ENCODE data around the gene CCDC12.
A peak's percentile ranks its signal among the peaks of the same experiment; 100 is the strongest.
"Not testable (repeated sequence)": the region's sequence is repeated elsewhere in the genome, so short reads cannot be mapped to it uniquely, and the experiment has no call there.

Gene CCDC12

DNA sequence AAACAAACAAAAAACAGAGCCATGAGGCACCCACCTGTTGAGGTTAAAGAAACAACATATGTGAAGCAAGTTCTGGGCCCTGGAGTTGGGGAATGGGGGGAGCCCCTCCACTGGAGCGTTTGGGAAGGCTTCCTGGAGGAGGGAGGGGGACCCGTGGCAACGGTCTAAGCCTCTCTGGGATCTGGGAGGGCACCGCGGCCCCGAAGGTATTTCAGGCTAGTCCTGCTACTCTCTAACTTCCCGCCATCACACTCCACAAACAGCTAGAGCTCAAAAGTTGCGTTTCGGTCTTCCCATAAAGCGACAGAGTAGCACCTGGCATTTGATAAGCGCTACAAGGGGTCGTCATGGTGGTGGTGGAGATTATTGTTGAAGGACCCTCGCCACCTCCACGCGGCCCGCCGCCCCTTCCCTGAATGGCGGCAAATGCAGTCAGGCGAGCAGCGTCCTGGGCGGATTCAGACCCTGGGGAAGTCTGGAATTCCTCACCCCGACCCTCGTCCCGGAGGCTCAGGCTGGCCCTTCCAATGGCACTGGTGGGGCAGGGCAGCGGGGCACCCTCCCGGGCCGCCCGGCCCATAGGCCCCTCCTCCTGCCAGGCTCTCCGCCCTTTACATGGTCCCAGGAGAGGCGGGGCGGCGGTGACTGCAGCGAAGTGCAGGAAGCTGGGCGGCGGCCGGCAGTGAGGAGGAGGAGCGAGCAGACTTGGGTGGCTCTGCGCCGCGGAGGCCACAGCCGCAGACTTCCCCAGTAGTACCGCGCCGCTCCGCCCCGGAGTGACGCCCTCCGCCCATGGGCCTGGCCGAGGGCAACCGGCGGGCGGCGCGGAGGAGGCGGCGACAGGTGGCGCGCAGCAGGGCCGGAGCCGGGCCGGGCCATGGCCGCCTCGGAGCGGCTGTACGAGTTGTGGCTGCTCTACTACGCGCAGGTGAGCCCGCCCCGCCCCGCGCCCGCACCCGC lies 2.7 kb upstream of the CCDC12 start, which contains the start of gene NBEAL2:
TSS of gene NBEAL2 (plus strand) at position 682 of the 960 bp plus-strand sequence. CDS start at position 878, 196 bp downstream.
- DNase-seq: peak; percentile 88

DNA sequence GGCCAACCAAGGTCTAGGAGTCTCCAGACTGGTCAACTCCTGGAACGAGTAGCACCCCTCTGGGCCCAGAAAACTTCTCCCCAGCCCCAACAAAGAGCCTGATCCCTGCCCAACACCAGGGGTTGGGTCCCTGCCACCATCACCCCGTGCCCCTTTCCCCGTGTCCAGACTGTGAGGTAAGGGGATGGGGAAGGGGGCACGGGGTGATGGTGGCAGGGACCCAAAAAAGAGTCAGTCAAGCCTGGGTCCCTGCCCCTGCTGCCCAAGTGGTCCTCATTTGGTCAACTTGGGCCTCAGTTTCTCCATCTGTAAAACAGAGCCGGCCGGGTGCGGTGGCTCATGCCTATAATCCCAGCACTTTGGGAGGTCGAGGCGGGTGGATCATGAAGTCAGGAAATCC lies 1.8 kb upstream of the CCDC12 start:
- no peak for DNase-seq

DNA sequence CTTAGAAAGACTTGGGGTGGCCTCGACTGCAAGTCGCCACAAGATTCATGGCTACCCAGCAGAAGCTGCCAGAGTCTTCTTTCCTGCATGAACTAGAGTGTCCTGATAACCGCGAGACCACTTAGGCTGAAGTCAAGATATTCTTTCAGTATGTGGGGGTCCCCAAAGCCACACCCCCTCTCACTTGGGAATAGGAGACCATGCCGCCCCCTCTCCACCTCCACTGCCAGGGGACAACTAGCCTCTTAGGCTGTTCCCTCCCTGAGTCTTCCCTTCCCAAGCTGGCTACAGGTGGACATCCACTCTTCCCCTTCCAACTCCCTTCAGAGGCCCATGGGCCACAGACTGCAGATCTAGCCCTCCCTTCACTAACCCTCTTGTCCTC lies 1.3 kb upstream of the CCDC12 start:
- DNase-seq: no peak

DNA sequence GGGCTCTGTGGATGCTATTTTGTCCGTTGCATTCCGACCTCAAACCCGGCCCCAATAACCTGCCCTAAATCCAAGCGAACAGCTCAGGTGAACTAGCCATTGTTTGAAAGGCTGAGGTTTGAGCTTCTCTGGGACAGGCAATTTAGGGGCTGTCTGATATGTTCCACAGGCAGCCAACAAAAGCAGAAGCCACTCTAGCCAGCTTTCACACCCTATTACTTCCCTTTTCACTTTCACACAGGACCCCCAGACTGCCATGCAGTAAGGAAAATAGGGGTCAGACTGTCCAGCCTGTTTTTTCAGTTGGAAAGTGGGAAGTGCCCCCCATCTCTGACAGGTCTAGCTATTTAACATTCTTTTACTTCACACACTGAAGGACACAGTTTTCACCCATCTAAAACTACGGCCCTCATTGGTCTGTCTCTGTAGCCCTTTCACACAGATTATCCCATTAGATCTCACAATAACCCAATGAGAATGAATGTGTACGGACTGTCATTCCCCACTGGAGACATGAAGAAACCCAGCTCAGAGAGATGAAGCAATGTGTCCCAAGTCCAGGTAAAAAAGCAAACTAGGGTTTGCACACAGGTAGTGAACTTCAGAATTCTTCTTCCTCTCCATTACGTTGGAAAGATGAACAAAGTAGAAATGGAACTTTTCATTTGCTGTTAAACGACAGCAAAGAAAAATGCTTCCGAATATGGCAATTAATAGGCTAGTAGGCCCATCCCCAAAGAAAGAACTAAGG lies 1.9 kb downstream of the CCDC12 start:
- no peak for DNase-seq

DNA sequence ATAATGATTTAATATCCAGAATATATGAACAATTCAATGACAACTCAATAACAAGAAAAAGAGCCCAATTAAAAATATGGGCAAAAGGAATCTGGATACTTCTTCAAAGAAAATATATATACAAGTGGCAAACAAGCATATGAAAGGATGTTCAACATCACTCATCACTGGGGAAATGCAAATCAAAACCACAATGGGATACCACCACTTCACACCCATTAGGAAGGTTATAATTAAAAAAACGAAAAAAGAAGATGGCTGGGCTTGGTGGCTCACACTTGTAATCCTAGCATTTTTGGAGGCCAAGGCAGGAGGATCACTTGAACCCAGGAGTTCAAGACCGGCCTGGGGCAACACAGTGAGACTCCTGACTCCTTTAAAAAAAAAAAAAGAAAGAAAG lies 4.1 kb downstream of the CCDC12 start:
- DNase-seq: no peak

DNA sequence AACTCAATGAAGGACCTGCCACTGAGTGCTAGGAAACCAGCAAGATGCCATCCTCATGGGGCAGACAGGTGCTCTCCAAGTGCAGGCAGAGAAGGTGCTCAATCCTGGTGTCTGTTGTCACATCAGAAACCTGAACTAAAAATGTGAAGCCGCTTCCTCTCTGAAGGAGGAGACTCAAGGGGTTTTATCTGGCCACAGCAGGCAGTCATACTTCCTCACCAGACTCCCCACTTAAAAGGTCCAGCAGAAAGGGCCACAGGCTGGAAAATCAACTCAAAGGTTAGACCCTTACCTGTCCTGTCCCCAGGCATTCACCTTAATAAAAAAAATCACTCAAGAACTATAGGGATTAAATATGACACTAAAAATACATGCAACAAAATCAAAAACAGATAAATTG lies 4.8 kb downstream of the CCDC12 start:
- DNase-seq: no peak

DNA sequence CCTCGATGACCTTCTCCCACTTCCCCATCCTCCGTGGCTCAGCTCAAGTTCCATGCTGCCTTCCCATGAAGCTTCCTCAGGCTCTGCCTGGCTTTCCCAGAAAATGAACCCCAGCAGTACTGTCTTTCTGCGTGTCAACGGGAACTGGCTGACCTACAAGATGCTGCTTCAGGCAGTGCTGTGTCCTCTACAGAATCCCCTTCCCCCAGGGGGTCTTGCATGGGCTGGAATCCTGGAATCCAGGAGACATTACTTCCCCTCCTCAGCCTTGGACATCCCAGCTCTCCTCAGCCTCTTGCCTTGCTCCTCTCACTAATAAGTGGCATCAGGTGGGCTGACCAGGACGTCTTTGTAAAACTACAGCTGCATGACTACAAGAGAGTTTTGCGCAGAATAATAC lies 5.4 kb downstream of the CCDC12 start:
- no peak for DNase-seq

DNA sequence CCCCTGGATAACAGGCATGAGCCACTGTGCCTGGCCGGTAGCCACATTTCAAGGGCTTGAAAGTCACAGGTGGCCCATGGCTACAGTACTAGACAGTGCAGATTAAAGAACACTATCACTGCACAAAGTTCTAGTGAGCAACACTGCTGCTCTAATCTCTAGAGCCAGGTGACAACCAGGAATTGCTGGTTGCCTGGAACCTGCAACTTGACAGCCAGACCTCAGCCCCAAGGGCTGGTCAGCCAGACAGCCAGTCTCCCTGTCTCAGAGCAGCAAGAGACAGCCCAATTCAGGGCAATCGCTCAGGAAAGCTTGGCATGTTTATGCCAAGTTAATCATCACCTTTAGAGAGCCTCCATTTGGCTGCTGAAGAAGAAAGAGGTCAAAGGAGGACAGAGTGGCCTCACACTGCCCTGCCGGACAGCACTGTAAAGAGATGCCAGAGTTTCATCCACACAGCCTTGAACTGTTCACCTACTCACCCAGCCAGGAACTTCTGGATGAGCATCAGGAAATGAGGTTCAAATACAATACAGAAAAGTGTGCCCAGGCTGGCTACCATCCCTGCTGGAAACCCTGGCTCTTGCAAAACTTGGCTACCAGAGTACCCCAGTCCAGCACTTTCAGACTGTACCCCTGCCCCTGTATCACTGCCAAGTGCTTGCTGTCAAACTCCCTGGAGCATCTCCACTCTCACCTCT lies 6.0 kb downstream of the CCDC12 start:
- DNase-seq: no peak

DNA sequence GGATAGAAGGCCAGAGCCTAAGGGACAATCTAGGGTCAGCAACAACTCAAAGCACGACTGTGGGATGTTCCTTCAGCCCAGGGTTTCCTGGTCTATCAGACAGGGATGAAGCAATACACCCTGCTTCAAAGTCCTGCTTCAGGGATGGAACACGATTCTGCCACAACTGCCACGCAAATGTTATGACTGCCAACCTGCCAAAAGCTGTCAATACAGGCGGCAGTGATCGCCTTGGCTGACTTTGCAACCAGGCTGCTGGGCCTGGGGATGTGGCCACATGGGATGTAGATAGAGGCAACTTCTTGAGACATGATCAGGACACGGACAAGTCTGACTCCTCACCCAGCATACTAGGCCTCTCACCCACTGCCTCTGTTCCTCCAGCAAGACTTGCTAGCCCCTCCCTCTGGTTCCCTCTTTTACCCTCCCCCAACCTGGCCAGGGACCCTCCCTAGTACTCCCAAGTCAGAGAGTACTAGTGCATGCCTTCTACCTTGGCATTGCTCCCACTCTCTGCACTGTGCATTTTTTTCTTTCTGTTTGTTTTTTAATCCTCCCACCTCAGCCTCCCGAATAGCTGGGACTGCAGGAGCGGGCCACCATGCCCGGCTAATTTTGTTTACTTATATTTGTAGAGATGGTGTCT lies 7.6 kb downstream of the CCDC12 start:
- DNase-seq: no peak

DNA sequence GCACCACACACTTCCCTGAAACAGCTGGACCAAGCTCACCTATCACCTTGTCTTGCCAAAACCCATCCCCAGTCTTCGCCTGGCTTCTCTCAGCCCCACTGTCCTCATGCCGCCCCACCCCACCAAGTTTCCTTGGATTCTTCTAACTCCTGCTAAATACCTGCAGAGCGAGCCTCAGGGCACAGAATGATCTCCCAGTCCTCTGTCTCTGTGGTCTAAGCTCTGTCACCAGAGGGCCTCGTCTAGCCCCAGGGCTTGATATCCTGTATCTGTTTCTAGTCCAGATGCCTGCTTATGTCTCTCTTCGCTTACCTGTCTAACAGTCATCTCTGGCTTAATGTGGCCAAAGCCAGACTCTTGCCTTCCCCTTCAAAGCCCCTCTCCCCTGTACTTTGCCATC lies 9.7 kb downstream of the CCDC12 start:
- no peak for DNase-seq

DNA sequence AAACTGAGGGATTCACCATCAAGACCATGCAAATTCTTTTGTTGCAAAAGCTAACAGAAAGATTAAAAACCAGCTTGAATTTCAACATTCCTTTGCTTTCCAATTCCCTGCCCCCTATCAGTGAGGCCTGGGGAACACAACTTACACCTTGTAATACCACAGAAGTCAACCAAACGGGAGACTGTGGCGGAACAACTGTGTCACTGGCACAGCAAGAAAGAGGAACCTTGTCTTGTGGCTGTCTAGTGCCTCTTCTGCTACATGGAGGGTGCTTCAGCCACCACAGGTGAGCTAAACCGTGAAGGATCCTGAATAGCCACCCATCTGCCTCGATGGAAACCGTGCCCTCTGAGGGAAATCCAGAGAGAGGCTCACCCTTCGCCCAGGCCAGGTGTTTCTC lies 11.4 kb downstream of the CCDC12 start:
- DNase-seq: no peak

DNA sequence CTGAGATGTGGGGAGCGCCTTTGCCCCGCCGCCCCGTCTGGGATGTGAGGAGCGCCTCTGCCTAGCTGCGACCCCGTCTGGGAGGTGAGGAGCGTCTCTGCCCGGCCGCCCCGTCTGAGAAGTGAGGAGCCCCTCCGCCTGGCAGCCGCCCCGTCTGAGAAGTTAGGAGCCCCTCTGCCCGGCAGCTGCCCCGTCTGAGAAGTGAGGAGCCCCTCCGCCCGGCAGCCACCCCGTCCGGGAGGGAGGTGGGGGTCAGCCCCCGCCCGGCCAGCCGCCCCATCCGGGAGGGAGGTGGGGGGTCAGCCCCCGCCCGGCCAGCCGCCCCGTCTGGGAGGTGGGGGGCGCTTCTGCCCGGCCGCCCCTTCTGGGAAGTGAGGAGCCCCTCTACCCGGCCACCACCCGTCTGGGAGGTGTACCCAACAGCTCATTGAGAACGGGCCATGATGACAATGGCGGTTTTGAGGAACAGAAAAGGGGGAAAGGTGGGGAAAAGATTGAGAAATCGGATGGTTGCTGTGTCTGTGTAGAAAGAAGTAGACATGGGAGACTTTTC lies 12.4 kb downstream of the CCDC12 start:
- DNase-seq: not testable (repeated sequence)

DNA sequence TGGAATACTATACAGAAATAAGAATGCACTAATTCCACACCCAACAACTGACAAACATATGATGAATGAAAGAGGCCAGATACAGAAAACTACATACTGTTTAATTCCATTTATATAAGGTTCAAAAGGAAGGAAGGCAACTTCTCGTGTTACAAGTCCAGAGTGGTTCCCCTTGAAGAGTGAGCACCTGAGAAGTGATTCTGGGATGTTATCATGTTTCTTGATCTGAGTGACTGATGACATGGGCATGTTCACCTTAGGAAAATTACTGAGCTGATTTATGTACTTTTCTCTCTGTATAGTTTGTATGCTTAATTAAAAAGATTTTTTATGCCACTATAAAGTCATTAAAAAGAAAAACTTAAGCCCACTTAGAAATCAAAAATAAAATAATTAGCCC lies 13.6 kb downstream of the CCDC12 start:
- DNase-seq: no peak

DNA sequence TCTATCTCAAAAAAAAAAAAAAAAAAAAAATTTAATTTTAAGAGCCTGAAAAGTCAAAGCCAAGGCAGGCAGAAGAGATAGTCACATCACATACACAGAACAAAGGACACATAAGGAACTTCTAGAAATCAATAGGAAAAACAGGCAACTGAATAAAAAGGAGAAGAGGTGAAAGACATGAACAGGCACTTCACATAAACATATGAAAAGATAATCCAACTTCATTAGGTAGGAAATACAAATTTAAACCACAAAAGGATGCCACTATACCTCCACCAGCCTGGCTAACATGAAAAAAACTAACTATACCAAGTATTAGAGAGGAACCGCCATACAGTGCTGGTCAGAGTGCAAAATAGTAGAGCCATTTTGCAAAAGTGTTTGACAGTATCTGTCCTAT lies 14.1 kb downstream of the CCDC12 start:
- DNase-seq: no peak

DNA sequence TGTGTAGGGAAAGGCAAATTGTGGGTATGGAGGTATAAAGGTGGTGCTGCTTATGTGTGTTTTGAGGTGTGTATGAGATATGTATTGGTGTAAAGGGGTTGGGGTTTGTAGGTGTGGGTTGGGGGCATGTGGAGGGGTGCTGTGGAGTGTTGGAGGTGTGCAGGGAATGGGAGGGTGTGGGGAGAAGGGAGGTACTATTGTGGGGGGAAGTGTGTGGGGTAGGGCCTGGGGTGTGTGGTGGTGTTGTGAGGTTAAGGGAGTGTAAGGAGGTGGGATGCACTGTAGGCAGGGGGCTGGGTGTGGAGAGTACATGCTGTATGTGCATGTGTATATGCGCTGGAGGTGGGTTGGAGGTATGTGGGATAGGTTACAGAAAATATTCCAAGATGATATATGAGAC lies 15.7 kb downstream of the CCDC12 start:
- no peak for DNase-seq

DNA sequence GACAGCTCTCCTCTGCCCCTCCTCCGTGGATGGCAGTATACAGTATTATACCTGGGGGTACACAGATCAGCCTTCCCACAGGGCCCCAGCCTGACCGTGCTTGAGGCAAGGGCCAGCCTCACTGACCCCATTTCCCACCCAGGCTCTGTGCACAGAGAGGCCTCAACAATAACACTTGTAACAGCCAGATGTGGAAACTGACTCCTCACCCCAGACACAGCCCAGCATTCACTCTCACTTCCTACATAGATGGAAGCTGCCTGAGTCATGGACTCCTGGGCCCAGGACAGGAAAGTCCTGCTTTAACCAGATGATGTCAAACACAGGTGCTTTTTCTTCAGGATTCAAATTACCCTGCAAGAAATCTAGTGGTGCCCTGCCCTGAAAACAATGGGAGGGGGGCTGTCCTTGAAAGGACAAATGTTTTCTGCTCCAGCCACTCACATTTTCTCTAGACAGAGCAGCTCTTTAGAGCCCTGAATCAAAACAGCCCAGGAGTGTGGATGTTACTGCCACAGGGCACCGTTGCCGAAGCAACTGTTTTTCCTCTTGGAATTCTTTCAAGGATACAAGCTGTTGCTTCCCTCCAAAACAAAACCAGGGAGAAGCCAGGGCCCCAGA lies 16.4 kb downstream of the CCDC12 start:
- no peak for DNase-seq

DNA sequence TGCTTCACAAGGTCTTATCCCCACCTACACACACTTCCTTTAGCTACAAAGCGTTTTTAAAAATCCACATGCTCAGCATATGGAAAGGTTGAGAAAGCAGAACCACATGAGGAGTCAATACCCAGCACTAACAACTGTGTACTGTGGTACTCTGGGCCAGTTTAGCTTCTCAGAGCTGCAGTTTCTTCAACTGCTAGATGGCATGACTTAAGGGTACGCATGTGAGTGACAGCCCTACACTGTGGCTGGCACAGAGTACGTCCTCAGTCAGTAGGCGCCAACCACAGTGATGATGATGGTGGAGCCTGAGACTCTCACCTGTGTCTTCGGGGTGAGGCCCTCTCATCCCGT lies 17.4 kb downstream of the CCDC12 start:
- DNase-seq: no peak

DNA sequence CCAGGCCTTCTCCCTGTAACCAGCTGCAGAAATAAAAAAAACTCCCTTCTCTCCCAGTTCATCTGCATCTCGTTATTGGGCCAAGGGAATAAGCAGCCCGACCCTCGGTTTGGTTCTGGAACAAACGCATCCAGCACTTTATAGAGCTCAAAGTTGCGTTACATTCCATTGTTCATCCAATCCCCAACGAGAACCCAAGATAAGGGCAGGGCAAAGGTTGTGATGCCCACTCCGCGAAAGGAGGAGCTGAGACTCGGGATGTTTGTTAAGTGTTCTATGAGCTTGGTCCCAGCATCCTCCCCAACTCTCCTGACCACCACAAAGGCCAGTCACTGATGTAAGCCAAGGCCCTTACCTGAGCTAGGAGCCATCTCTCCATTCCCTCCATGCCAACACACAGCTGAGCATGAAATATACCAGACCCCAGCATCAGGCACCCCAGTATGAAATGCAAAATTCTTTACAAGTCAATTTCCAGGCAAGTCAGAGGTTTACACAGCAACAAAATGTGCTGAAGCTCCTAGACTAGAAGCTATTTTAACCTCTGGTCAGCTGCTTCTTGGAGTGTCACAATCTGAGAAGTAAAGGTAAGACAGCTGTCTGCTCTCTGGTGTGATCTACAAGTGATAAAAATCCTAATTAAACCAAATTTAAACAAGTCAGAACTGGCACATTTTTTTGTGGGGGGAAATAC lies 17.9 kb downstream of the CCDC12 start:
- no peak for DNase-seq

DNA sequence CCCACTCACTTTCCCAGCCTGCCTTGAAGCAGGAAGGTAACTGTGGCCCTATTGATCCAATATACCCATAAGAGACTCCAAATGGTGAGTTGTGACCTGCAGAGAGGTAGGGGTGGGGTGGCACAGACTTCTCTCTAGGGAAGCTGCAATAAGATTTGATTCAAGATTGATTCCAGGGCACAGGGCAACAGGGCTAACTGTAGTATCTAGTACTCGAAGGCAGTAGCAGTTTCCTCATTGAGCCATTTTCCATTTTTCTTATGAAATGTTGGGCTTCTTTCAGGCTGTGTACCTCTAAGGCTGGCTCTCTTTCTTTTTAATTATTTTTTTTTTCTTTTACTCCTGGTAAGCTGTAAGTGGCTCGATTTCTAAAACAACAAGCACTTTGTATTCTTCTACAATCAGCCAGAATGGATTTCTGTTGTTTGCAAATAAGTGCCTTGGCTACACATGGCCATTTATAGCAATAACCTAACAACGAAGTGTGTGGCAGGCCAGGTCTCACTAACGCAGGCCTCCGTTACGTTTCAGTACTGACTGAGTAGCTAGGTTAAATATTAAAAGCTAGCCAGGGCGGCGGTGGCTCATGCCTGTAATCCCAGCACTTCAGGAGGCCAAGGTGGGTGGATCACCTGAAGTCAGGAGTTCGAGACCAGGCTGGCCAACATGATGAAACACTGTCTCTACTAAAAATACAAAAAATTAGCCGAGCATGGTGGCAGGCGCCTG lies 19.3 kb downstream of the CCDC12 start:
- no peak for DNase-seq

DNA sequence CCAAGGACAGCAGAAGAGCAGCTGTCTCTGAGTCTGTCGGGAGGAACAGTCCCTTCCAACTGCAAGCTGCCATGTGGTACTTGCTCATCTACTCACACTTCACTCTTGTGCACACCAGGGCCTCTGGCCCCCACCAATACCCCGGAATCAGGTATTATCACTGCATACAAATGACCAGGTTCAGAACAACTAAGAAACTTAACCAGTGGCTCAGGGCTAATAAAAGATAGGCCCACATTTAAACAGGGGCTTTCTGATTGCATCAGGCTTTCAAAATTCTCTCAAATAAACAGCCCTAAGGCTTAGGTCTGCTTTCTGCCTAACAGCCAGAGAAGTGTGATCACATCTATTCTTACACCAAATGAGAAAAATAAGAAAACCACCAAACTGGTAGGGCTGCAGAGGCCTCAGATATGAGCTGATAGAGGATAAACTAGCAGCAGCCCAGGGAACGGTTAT lies 20.7 kb downstream of the CCDC12 start:
- DNase-seq: no peak

DNA sequence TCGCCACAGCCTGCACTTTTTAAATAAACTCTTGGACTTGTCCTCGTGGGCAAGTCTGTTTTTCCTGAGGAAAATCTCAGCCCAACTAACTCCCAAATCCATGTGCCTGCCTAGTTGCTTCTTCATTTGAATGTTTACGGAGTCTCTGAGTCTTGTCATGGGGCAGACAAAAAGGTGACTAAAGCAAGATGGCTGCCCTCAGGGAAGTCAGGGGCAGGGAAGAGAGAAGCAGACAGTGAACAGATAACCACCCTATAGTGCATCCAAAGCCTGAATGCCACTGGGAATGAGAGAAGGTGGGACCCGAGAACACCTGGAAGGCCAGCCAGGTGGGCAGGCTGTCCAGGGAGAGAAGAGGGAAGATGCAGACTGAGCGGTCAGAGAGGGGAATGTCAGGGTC lies 21.4 kb downstream of the CCDC12 start:
- DNase-seq: no peak

Data from NCI-H510A treated with DMSO at 0.1 percent for 48 hours (cell line).